NCI-H2107 (cell line): ENCODE data around the gene KIF16B.
"Not testable (repeated sequence)": the region's sequence is repeated elsewhere in the genome, so short reads cannot be mapped to it uniquely, and the experiment has no call there.

Experiments used
- DNase-seq: peaks from one replicate; lab custom pipeline; 2025; lab: John Stamatoyannopoulos, UW

The KIF16B gene

GRCh38 chr20:16595376-16595775, 22.1 kb upstream of the KIF16B start:
- DNase-seq: no peak

DNA sequence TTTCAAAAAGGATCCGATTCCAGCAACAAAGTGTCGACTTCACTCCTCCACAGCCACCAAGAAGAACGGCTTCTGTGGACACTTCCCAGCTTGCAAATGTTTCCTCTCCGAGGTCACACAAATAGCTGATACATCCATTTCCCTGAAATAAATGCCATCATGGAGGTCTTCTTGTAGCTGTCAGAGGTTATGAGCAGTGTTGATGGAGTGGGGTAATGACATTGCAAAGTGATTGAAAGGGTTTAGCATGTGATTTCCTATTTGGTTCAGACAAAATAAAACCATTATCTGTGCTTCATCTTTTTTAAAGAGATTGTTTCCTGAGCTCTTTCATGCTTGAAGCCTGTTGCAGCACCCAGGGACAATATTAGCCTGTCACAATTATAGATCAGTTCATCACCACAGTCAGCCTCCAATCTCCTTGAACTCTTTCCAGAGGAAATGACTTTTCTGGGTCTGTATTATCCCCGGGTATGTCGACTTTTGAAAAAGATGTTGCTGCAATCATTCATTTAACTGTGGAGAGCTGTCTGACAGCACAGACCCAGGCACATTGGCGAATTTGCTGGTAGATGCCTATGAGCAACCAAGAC, 16.9 kb upstream of the KIF16B start:
- DNase-seq: no peak

DNA sequence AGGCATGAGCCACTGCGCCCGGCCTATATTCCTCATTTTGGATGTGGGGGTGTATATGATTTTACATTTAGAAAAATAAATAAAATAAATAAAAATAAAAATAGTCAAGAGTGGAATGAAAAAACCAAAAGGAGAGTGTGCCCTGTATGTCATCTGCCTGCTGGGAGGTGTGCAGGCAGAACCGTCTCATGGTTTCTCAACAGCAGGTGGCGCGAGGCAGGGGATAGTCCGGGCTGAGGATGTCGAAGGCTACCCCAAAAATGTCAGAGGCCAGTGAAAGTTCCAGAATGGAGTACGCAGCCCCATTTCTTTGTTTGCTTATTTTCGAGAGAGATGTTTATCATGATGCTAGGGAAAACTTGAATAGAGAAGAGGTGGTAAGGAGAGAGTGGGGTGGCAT, 16.4 kb upstream of the KIF16B start:
- no peak for DNase-seq

DNA sequence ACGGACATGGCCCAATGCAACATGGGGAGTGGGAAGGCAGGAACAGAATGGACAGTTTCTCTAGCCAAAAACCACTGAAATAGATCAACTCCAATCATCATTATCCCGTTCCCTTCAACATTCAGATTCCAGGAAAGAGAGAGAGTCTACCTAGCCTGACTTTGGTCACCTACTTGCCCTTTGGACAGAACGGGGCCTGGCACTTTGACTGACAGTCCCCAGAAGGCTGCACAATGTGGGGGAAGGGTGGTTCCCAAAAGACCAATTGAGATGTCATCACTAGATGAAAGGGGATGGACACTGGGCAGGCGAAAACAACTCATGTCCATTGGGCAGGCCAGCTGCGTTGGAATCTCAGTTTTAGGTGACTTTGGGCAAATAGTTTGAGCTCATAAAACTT, 15.0 kb upstream of the KIF16B start:
- no peak for DNase-seq

- no peak for DNase-seq
These were observed 13.8 kb upstream of the KIF16B start for GRCh38 chr20:16587066-16587465.

- DNase-seq: no peak
These were observed 10.2 kb upstream of the KIF16B start for GRCh38 chr20:16583474-16583873.

- no peak for DNase-seq
These were observed 8.0 kb upstream of the KIF16B start for GRCh38 chr20:16581241-16581640.

- no peak for DNase-seq
These were observed 7.4 kb upstream of the KIF16B start for GRCh38 chr20:16580620-16581019.

GRCh38 chr20:16580147-16580546, 6.9 kb upstream of the KIF16B start:
- DNase-seq: no peak

DNA sequence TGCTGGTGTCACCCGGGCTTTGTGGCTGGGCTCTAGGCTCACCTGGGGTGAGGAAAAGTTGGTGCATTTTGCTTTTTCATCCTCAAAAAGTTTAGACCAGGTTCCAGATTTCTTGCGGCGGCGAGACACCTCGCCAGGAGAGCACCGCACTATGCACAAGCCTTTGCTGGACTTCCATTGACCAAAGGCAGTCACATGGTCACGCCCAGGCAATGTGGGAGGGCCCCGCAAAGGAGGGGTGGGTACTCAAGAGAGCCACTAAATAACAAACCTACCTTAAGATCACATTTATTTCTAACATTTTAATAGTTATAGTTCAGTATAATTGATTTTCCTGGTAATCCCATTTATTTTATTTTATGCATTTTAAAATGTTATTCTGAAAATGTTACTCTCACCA, 3.0 kb upstream of the KIF16B start:
- no peak for DNase-seq

DNA sequence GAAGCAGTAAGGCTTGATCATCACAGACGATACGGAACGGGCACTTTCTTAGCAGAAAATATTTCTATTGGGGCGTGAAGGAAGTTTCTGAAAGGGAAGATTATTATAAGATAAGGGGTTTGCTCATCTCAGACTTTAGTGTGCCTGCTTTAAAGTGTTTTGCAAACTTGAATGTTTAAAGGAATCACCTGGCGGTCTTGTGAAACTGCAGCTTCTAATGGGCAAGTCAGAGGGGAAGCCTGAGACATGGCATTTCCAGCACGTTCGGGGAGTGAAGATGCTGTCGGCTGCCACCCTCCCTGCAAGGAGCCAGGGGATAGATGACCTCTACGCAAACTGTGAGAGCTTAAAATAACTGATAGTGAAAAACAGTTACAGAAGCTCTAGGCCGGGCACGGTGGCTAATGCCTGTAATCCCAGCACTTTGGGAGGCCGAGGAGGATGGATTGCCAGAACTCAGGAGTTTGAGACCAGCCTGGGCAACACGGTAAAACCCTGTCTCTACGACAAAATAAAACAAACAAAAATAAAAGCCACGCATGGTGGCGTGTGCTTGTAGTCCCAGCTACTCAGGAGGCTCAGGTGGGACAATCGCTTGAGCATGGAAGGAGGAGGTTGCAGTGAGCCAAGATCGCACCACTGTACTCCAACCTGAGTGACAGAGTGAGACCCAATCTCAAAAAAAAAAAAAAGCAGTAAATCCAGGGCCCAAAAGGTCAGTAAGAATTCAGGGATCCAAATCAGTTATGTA, 2.3 kb upstream of the KIF16B start:
- no peak for DNase-seq

DNA sequence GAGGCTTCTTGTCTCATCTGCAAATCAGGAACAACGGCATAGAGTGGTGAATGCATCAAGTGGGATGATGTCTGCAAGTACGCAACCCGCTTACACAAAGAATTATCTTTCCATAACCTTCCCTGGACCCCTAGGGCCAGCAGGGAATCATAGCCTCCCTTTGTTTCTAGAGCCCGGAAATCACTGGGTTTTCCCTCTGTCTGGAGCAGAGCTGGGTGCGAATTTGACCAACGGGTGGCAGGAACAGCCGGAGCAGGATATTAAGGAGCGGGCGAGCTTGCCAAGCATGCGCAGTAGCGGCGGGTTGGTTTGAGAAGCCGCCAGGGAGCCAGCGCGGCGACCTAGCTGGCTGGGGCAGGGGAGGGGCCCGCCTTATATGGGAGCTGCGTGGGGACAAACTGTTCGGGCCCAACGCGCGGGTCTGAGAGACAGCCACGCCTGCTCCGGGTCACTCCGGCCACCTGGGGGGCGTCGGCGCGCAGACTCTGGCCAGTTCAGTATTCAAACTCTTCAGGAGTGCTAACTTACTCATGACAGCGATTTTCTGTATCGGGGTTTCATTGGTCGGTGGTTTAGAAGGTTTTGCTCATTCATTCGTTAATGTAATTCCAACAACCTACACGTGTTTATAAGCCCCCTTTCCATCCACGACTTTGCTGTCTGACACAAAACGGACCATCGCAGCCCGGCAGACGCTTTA, 1.6 kb upstream of the KIF16B start:
- peak; percentile 4 for DNase-seq

GRCh38 chr20:16571333-16571732, 1.9 kb downstream of the KIF16B start:
- DNase-seq: no peak

- no peak for DNase-seq
These were observed 3.7 kb downstream of the KIF16B start for GRCh38 chr20:16569246-16570153.

DNA sequence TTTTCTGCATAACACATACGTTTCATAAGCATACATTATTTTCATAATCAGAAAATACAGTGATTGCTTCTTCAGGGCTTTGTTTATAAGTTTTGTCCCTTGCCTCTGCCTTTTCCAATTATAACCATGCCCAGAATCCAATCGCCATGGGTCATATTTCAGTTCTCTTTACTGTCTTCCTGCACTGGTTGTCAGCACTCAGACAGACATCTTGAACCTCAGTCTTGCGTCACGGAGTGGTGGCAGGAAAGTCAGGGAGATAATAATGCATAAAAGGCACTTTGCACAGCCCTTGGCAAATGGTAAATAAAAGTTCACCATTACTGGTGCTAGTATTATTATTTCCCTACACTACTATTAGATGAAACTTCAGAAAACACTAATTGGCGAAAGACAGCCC, 7.2 kb downstream of the KIF16B start:
- DNase-seq: no peak

- not testable (repeated sequence) for DNase-seq
These were observed 9.2 kb downstream of the KIF16B start for GRCh38 chr20:16564079-16564478.

DNA sequence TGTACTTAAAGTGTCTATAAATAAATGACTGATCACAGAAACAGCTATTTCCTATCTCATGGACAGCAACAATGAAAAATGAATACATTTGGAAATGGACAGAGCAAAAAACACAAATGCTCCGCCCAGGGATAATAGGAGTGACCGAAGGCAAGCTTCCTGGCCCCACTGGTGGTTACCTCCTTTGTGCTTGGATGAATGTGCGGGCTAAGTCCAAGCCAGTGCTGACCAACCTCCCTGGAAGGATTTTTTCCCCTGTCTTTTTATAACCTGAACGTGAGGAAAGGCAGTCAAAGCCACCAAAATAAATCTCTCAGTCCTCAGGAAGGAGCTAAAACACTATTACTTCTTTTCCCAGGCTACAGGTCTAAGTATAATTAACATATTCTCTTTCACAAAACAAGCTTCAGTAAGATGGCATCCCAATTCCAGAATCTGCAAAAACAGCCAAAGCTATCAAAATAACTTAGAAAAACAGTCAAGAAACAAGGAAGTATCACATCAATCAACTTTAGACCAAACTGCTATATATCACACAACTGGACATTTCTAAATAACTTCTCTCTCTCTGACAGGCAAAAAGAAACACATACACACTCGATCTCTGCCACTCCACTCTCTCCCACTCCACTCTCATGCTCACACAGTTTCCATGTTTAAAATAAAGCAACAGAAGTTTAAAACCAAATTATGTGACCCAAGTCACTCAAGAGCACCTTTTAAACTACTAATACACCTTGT, 10.0 kb downstream of the KIF16B start:
- no peak for DNase-seq

DNA sequence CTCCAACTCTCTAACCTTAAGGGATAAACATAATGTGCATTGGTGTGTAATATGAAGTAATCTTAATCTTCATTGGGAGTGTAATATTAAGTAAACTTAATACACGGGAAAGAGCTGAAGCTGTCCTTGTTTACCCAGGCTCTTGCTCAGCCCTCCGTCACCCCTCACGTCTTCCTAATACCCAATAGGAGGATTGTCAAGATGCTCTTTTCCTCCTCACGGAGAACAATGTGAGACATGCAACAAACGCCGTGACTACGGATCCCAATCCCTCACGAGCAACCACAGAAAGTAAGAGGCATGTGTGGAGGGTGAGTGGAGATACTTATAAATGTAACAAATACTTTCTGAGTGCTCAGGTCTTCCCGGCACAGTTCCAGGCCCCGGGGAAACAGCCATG, 11.0 kb downstream of the KIF16B start:
- no peak for DNase-seq

- no peak for DNase-seq
These were observed 12.6 kb downstream of the KIF16B start for GRCh38 chr20:16560661-16561060.

- DNase-seq: no peak
These were observed 13.0 kb downstream of the KIF16B start for GRCh38 chr20:16560216-16560615.

DNA sequence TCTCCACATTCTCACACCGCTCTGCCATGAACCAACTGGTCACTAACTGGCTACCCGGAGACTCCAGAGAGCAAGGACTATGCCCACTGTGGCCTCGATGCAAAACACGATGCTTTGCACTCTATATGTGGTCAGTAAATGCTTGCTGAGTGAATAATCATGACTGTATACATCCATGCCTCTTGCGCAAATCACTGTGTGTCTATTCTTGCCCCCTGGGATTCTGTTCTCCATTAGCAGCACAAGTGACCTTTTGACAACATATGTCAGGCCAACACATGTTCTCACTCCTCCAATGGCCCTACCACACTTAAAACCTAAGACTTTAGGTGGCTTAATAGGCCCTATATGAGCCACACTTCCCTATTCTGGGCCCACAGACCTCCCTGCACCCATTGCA, 16.9 kb downstream of the KIF16B start:
- no peak for DNase-seq

DNA sequence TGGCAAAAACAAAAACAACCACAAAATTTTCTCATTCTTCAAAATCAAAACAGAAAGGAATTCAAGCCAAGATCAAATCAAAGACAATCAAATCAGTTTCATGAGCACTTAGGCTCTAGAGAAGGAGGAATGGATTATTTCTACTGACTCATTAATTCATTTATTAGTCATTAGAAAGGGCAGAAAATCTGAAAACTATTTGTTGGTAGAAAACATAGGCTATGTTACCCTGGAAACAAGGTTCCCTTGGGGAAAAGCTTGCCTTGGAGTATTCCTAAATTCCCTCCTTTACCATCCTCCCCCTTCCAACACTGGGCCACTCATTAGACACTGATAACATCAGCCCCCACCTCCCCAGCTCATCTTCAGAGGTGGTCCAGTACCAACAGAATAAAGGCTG, 17.5 kb downstream of the KIF16B start:
- no peak for DNase-seq
